Lung (tissue), 12 donors: Measurements from ENCODE around the gene EFNA5. TPM values are rescaled to one million over a fixed set of nuclear protein-coding genes. Genes with fewer than 3 reads are reported as not detected.
A peak's percentile ranks its signal among the peaks of the same experiment; 100 is the strongest.

Experiments used
- ATAC-seq: fragments of 200-7000 bp; cut with Tn5 transposase; one replicate; pipeline ENCODE4 v1.9.1; 2020; ENCODE audit warnings: moderate number of reproducible peaks; ENCODE audit not compliant: insufficient read depth, low FRiP score
- DNase-seq, 3 donors: peaks; one replicate each; pipeline ENCODE4 v3.0.0-alpha.2; 2013 to 2017
- H3K27ac ChIP-seq, 2 donors: one replicate each; pipeline ENCODE4 v1.5.1; 2013; ENCODE audit warnings: mild to moderate bottlenecking in 2 of 2, moderate library complexity in 2 of 2, control low read depth in 1 of 2, inconsistent platforms in 1 of 2, low read depth in 1 of 2, low read length in 1 of 2
- H3K27me3 ChIP-seq, 3 donors: one replicate each; pipeline ENCODE4 v1.5.1; 2013; ENCODE audit warnings: low read length in 2 of 3; ENCODE audit not compliant: control insufficient read depth in 3 of 3, insufficient read depth in 3 of 3
- H3K36me3 ChIP-seq, 4 donors: one replicate each; pipeline ENCODE4 v1.5.1; 2013; ENCODE audit warnings: low read length in 4 of 4, mild to moderate bottlenecking in 1 of 4, moderate library complexity in 1 of 4; ENCODE audit not compliant: control insufficient read depth in 4 of 4, insufficient read depth in 4 of 4
- H3K4me1 ChIP-seq, 5 donors: one replicate each; pipeline ENCODE4 v1.5.1; 2013; ENCODE audit warnings: low read length in 5 of 5, mild to moderate bottlenecking in 2 of 5, moderate library complexity in 1 of 5; ENCODE audit not compliant: control insufficient read depth in 5 of 5, insufficient read depth in 5 of 5
- H3K4me3 ChIP-seq: one replicate; pipeline ENCODE4 v1.5.1; 2013; ENCODE audit warnings: mild to moderate bottlenecking, control low read depth, moderate library complexity
- H3K9ac ChIP-seq, 2 donors: one replicate each; pipeline ENCODE4 v1.5.1; 2013; ENCODE audit warnings: low read length in 2 of 2, control low read depth in 1 of 2; ENCODE audit not compliant: insufficient read depth in 1 of 2
- H3K9me3 ChIP-seq, 4 donors: one replicate each; pipeline ENCODE4 v1.5.1; 2013; ENCODE audit warnings: low read length in 3 of 4, mild to moderate bottlenecking in 1 of 4, moderate library complexity in 1 of 4; ENCODE audit not compliant: control insufficient read depth in 4 of 4, insufficient read depth in 3 of 4
- WGBS, 2 donors: extraction: QIAGEN DNeasy Blood & Tissue Kit; methylation state at CpG; one replicate each; pipeline ENCODE4 v1.1.7; 2013; 5-methylcytosine and 5-hydroxymethylcytosine counted together
- polyA plus RNA-seq, 2 donors: library from polyadenylated mRNA; stranded (reverse); fragments of 200-250 nt; gene quantifications; one replicate each; pipeline ENCODE4 v1.2.1, GENCODE V29; 2013
- total RNA-seq, 2 donors: library from RNA; depleted of rRNA in 1 of 2; stranded (reverse); fragments of >200 nt in 1 of 2; gene quantifications; one replicate each; pipeline ENCODE4 v1.2.1, GENCODE V29; 2014 to 2021
- TF ChIP-seq, protein P1 (sequence below): IDR thresholded peaks from 2 replicates; pipeline ENCODE4 v1.5.1; 2012; ENCODE audit warnings: mild to moderate bottlenecking; ENCODE audit errors: control extremely low read depth, extremely low read depth
- donor health status: control.
- donor health status: control.
- donor health status: Bipolar disorder and iron deficiency.
- donor health status: healthy.
- donor health status: DM: yes; HTN: yes; CAD: no.

The EFNA5 gene
- total and polyA plus RNA-seq, 4 donors = 2.1 to 18.4 (median 7.8) TPM

DNA sequence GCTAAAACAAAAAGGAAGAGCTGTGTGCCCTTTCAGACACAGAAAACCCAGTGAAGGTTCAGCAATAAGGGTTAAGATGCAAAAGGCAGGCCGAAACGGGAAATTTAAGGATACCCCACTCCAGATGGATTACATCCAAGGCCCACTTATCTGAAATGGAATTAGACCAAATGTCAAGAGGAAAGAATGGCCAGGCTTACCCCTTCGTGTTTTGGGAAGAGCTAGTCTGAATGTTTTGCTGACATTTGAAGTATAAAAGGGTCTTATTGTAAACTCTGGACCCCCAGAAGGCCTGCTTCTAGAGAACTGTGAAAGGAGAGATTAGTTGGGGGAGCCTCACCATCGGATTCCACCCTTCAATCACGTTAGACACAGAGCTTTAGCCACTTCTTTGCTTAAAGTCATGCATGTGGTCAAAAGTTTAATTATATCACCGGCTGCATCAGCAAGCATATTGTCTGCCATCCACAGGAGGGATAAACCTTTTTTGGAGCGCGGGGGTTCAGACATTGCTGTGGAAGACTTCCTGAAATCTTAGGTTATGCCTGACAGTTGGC, 93.3 kb downstream of the EFNA5 start:
- no peaks in the 10 kb centered on the region for H3K27me3 ChIP-seq
- H3K9me3 ChIP-seq = no peaks in the 10 kb centered on the region
- TF ChIP-seq, protein P1, sequence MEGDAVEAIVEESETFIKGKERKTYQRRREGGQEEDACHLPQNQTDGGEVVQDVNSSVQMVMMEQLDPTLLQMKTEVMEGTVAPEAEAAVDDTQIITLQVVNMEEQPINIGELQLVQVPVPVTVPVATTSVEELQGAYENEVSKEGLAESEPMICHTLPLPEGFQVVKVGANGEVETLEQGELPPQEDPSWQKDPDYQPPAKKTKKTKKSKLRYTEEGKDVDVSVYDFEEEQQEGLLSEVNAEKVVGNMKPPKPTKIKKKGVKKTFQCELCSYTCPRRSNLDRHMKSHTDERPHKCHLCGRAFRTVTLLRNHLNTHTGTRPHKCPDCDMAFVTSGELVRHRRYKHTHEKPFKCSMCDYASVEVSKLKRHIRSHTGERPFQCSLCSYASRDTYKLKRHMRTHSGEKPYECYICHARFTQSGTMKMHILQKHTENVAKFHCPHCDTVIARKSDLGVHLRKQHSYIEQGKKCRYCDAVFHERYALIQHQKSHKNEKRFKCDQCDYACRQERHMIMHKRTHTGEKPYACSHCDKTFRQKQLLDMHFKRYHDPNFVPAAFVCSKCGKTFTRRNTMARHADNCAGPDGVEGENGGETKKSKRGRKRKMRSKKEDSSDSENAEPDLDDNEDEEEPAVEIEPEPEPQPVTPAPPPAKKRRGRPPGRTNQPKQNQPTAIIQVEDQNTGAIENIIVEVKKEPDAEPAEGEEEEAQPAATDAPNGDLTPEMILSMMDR = no peak
- DNase-seq (peak in 2 of 3 donors; percentile 59 to 66), ATAC-seq (no peak)
- no peak overlapping the region for H3K9ac ChIP-seq
- no peak overlapping the region for H3K4me3 ChIP-seq
- 80 to 85% methylated on average over 8 of the region's 8 CpGs for WGBS, 2 donors
- peaks cover 0 to 74% (median 31%) of the 10 kb centered on the region in 5 donors for H3K4me1 ChIP-seq
- H3K36me3 ChIP-seq = no peaks in the 10 kb centered on the region
- peak overlapping the region in 1 of 2 donors; percentile 50 for H3K27ac ChIP-seq

DNA sequence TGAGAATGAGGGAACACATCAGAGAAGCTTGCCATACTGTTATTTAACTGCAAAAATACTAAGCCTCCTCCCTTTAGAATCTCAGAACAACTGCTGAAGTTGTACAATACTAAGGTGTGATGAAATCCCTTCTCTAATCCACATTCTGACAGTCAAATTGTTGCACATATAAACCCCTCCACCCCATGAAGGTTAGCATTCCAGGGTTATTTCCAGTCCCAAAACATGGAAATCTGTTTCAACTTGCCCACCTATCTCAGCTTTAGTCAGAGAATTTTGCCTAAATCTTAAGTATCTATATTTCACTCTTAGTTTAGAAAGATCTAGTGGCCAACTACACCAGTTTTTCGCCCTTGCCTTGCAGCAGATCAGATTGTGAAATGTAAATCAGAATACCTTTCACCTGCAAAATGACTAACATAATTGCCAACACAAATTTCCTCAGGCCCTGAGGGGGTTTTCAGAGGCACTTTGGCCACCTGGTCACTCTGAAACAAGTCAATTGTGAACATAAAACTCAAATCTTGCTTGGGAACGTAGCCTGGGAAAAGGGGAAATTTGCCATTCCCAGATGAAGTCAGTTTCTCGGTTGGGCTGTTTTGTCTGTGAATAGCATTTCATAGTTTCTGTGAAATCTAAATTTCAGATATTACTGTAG, 93.9 kb downstream of the EFNA5 start:
- ATAC-seq (no peak), DNase-seq (no peak)
- Histone ChIP-seq H3K27me3 (no peaks in the 10 kb centered on the region), H3K4me1 (peaks cover 0 to 78% (median 33%) of the 10 kb centered on the region in 5 donors), H3K27ac (no peak overlapping the region), H3K36me3 (no peaks in the 10 kb centered on the region), H3K9ac (no peak overlapping the region), H3K9me3 (no peaks in the 10 kb centered on the region), H3K4me3 (no peak overlapping the region)
- WGBS, 2 donors = 92 to 93% methylated on average over 3 of the region's 3 CpGs
- TF ChIP-seq, protein P1 = no peak

DNA sequence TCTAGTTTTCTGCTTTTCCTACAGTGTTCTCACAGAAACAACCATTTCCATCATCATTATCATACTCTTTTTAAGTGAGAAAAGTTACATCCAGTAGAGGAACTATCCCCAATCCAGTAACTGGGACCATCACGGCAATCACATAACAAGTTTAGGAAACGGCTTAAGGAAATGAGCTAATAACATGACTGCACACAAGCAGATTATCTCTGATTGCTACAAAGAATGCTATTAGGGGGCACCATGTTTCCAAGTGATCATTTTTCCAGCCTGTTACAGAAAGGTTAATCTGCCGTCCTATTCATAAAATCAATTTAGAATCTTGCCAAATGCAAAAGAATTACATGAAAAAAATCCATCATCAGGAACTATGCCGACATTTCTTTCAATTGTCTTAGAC, 94.6 kb downstream of the EFNA5 start:
- TF ChIP-seq, protein P1 = no peak
- H3K27ac ChIP-seq = no peak overlapping the region
- WGBS, 2 donors = 77 to 87% methylated on average over 4 of the region's 4 CpGs
- DNase-seq (no peak), ATAC-seq (no peak)
- H3K27me3 ChIP-seq = no peaks in the 10 kb centered on the region
- no peak overlapping the region for H3K9ac ChIP-seq
- H3K4me3 ChIP-seq = no peak overlapping the region
- no peaks in the 10 kb centered on the region for H3K36me3 ChIP-seq
- peaks cover 0 to 79% (median 33%) of the 10 kb centered on the region in 5 donors for H3K4me1 ChIP-seq
- no peaks in the 10 kb centered on the region for H3K9me3 ChIP-seq
